Neural progenitor cell (in vitro differentiated cells): ENCODE data around the gene MANBA. TPM values are rescaled to one million over a fixed set of nuclear protein-coding genes. Genes with fewer than 3 reads are reported as not detected.
"Not testable (repeated sequence)": the region's sequence is repeated elsewhere in the genome, so short reads cannot be mapped to it uniquely, and the experiment has no call there.

Source experiments
- DNase-seq: peaks from one replicate; pipeline ENCODE4 v3.0.0-alpha.2; 2016; ENCODE audit warnings: low spot score
- H2AFZ ChIP-seq: fragments of 200-600 bp; sonication (generic); replicated peaks from 2 replicates; pipeline ENCODE4 v1.6.1; 2016; ENCODE audit warnings: antibody characterized with exemption
- H3F3A ChIP-seq: fragments of 200-600 bp; sonication (generic); 2 replicates; pipeline ENCODE4 v1.6.1; 2016; ENCODE audit warnings: antibody characterized with exemption, low read depth
- H3K27ac ChIP-seq: fragments of 200-600 bp; sonication (generic); 2 replicates; pipeline ENCODE4 v1.5.1; 2016; ENCODE audit warnings: mild to moderate bottlenecking
- H3K27me3 ChIP-seq: fragments of 200-600 bp; sonication (generic); 2 replicates; pipeline ENCODE4 v1.6.1; 2016; ENCODE audit warnings: mild to moderate bottlenecking, moderate library complexity
- H3K36me3 ChIP-seq: fragments of 200-600 bp; sonication (generic); 2 replicates; pipeline ENCODE4 v1.5.1; 2016
- H3K4me1 ChIP-seq: fragments of 200-600 bp; sonication (generic); 2 replicates; pipeline ENCODE4 v1.6.1; 2016; ENCODE audit warnings: mixed run types
- H3K4me2 ChIP-seq: fragments of 200-600 bp; sonication (generic); 2 replicates; pipeline ENCODE4 v1.6.1; 2016
- H3K4me3 ChIP-seq: fragments of 200-600 bp; sonication (generic); 2 replicates; pipeline ENCODE4 v1.5.1; 2016
- H3K79me2 ChIP-seq: fragments of 200-600 bp; sonication (generic); 2 replicates; pipeline ENCODE4 v1.6.1; 2016; ENCODE audit warnings: low read depth
- H3K9ac ChIP-seq: fragments of 200-600 bp; sonication (generic); 2 replicates; pipeline ENCODE4 v1.6.1; 2016
- H3K9me3 ChIP-seq: fragments of 200-600 bp; sonication (generic); 2 replicates; pipeline ENCODE4 v1.5.1; 2016; ENCODE audit warnings: low read depth
- H4K20me1 ChIP-seq: fragments of 200-600 bp; sonication (generic); 2 replicates; pipeline ENCODE4 v1.6.1; 2016; ENCODE audit warnings: low read depth
- H3K27ac Mint-ChIP-seq: 3 replicates; pipeline ENCODE4 v1.8.0; 2021; ENCODE audit warnings: mixed read lengths
- H3K27me3 Mint-ChIP-seq: 2 replicates; pipeline ENCODE4 v1.8.0; 2022; ENCODE audit warnings: low read depth, mild to moderate bottlenecking, inconsistent platforms, moderate library complexity, mixed read lengths; ENCODE audit not compliant: insufficient read depth
- H3K36me3 Mint-ChIP-seq: 3 replicates; pipeline ENCODE4 v1.8.0; 2021; ENCODE audit warnings: mixed read lengths
- H3K4me1 Mint-ChIP-seq: 3 replicates; pipeline ENCODE4 v1.8.0; 2021; ENCODE audit warnings: mixed read lengths
- H3K4me3 Mint-ChIP-seq: 3 replicates; pipeline ENCODE4 v1.8.0; 2021; ENCODE audit warnings: mild to moderate bottlenecking, moderate library complexity, mixed read lengths
- H3K9me3 Mint-ChIP-seq: 3 replicates; pipeline ENCODE4 v1.8.0; 2020; ENCODE audit warnings: mixed read lengths
- CTCF ChIP-seq: fragments of 200-600 bp; sonication (generic); IDR thresholded peaks from 2 replicates; pipeline ENCODE4 v1.5.1; 2017; ENCODE audit warnings: antibody characterized with exemption, mild to moderate bottlenecking
- EZH2 ChIP-seq: fragments of 200-600 bp; sonication (generic); IDR thresholded peaks from 2 replicates; pipeline ENCODE4 v1.6.1; 2017; ENCODE audit warnings: antibody characterized with exemption, mild to moderate bottlenecking, moderate library complexity
- EZH2phosphoT487 ChIP-seq: fragments of 200-600 bp; sonication (generic); IDR thresholded peaks from 2 replicates; pipeline ENCODE4 v1.6.1; 2017; ENCODE audit warnings: antibody characterized with exemption
- total RNA-seq: library from RNA; depleted of rRNA; stranded (reverse); fragments of >200 nt; gene quantifications from 2 replicates; pipeline ENCODE4 v1.2.3, GENCODE V29; 2015; ENCODE audit warnings: low replicate concordance

Gene MANBA
- total RNA-seq, 1 donor from 2014 or later, result 53.4 TPM

GRCh38 chr4:102725229-102725628 is 35.5 kb downstream of the MANBA start:
- H3K9me3 Mint-ChIP-seq, result peaks cover 10% of the 10 kb centered on the region
- no peaks in the 10 kb centered on the region for H3K4me1 Mint-ChIP-seq
- no peak overlapping the region for H3K4me2 ChIP-seq
- no peak overlapping the region for H3K4me3 Mint-ChIP-seq
- no peak overlapping the region for H3K27ac Mint-ChIP-seq
- H3K36me3 ChIP-seq, result peaks cover 5% of the 10 kb centered on the region
- H3K79me2 ChIP-seq, result no peaks in the 10 kb centered on the region
- TF ChIP-seq EZH2phosphoT487, result no peak
- no peak for TF ChIP-seq EZH2
- no peak for TF ChIP-seq CTCF
- H3K4me1 ChIP-seq, result no peaks in the 10 kb centered on the region
- H3K9me3 ChIP-seq, result no peaks in the 10 kb centered on the region
- no peaks in the 10 kb centered on the region for H4K20me1 ChIP-seq
- peaks cover 16% of the 10 kb centered on the region for H3K36me3 Mint-ChIP-seq
- H3K27ac ChIP-seq, result no peak overlapping the region
- no peaks in the 10 kb centered on the region for H3K27me3 ChIP-seq
- no peak for DNase-seq
- H3K9ac ChIP-seq, result no peak overlapping the region
- no peaks in the 10 kb centered on the region for H3K27me3 Mint-ChIP-seq
- no peaks in the 10 kb centered on the region for H3F3A ChIP-seq
- H3K4me3 ChIP-seq, result no peak overlapping the region
- no peak overlapping the region for H2AFZ ChIP-seq

- no peak overlapping the region for H2AFZ ChIP-seq
- H3F3A ChIP-seq, result no peaks in the 10 kb centered on the region
- Mint-ChIP-seq H3K27me3 (no peaks in the 10 kb centered on the region), H3K27ac (no peak overlapping the region), H3K4me3 (no peak overlapping the region), H3K9me3 (peaks cover 7% of the 10 kb centered on the region), H3K4me1 (no peaks in the 10 kb centered on the region), H3K36me3 (peaks cover 13% of the 10 kb centered on the region)
- no peak for DNase-seq
- H3K27me3 ChIP-seq, result no peaks in the 10 kb centered on the region
- H3K9me3 ChIP-seq, result no peaks in the 10 kb centered on the region
- H3K4me2 ChIP-seq, result no peak overlapping the region
- peaks cover 5% of the 10 kb centered on the region for H3K36me3 ChIP-seq
- H3K9ac ChIP-seq, result no peak overlapping the region
- no peaks in the 10 kb centered on the region for H4K20me1 ChIP-seq
- TF ChIP-seq EZH2 (no peak), EZH2phosphoT487 (no peak), CTCF (no peak)
- no peak overlapping the region for H3K4me3 ChIP-seq
- H3K27ac ChIP-seq, result no peak overlapping the region
- H3K4me1 ChIP-seq, result no peaks in the 10 kb centered on the region
- no peaks in the 10 kb centered on the region for H3K79me2 ChIP-seq
Measured at GRCh38 chr4:102723511-102723910, 37.3 kb downstream of the MANBA start.

- Mint-ChIP-seq H3K27me3 (no peaks in the 10 kb centered on the region), H3K9me3 (peaks cover 5% of the 10 kb centered on the region), H3K27ac (no peak overlapping the region), H3K4me1 (no peaks in the 10 kb centered on the region), H3K4me3 (no peak overlapping the region), H3K36me3 (peaks cover 18% of the 10 kb centered on the region)
- Histone ChIP-seq H3K9ac (no peak overlapping the region), H2AFZ (no peak overlapping the region), H3K36me3 (peaks cover 5% of the 10 kb centered on the region), H3F3A (no peaks in the 10 kb centered on the region), H3K27ac (no peak overlapping the region), H3K79me2 (no peaks in the 10 kb centered on the region), H3K27me3 (no peaks in the 10 kb centered on the region), H3K9me3 (no peaks in the 10 kb centered on the region), H3K4me3 (no peak overlapping the region), H4K20me1 (no peaks in the 10 kb centered on the region), H3K4me1 (no peaks in the 10 kb centered on the region), H3K4me2 (no peak overlapping the region)
- no peak for DNase-seq
- TF ChIP-seq CTCF, result no peak
- no peak for TF ChIP-seq EZH2
- no peak for TF ChIP-seq EZH2phosphoT487
Measured at GRCh38 chr4:102722740-102723139, 38.0 kb downstream of the MANBA start.

GRCh38 chr4:102718833-102719575 is 41.8 kb downstream of the MANBA start:
- not testable (repeated sequence) for H3K27ac Mint-ChIP-seq, H3K27me3 Mint-ChIP-seq, H3F3A ChIP-seq, H3K9ac ChIP-seq, H3K4me3 Mint-ChIP-seq, H2AFZ ChIP-seq, DNase-seq, H3K27me3 ChIP-seq, H3K4me1 Mint-ChIP-seq, H3K4me2 ChIP-seq, H3K36me3 ChIP-seq, H3K4me3 ChIP-seq, H3K9me3 Mint-ChIP-seq, H4K20me1 ChIP-seq, H3K4me1 ChIP-seq, H3K27ac ChIP-seq, H3K9me3 ChIP-seq, H3K79me2 ChIP-seq
- peaks cover 20% of the 10 kb centered on the region for H3K36me3 Mint-ChIP-seq
